ENCODE data around the gene LYVE1. TPM values are rescaled to one million over a fixed set of nuclear protein-coding genes. Genes with fewer than 3 reads are reported as not detected.

LYVE1 gene
- polyA plus RNA-seq, 1 of the 3 experiments (the other 2 are of a cell fraction) = not detected

GRCh38 chr11:10550503-10551289 lies 17.8 kb downstream of the LYVE1 start:
- no peaks in the 10 kb centered on the region for H3K9me3 ChIP-seq
- H3K4me3 ChIP-seq (ENCODE audit: low read depth in 2 of 2, low read length in 1 of 2) = no peak overlapping the region
- H3K4me1 ChIP-seq (ENCODE audit: control insufficient read depth in 1 of 2, insufficient read depth in 2 of 2, low read depth in 1 of 2, low read length in 1 of 2) = 0 out of 4 replicates have a peak, but pooled peaks cover 0 to 7% of the 10 kb centered on the region in 2 experiments
- WGBS (ENCODE audit: low lambda C conversion rate) = 44% methylated on average over 3 of the region's 3 CpGs
- DNase-seq = no peak
- H4K20me1 ChIP-seq (ENCODE audit: insufficient read depth) = no peaks in the 10 kb centered on the region
- peaks cover 5% of the 10 kb centered on the region for H3F3A ChIP-seq (replicated peaks; ENCODE audit: insufficient read depth)
- no peaks in the 10 kb centered on the region for H3K79me2 ChIP-seq (ENCODE audit: insufficient read depth)
- 0 out of 2 replicates have a peak overlapping the region, but pooled peaks have one; percentile 9 for H3K4me2 ChIP-seq
- no peaks in the 10 kb centered on the region for H3K27me3 ChIP-seq (ENCODE audit: insufficient read depth)
- ChIA-PET POLR2A (no interaction called here), CTCF (interaction anchor here (0.7 kb wide), 1 partner anchor 290 kb away, joined by 3 read pairs; no protein-coding TSS in a partner anchor)
- H2AFZ ChIP-seq (ENCODE audit: low read depth) = no peak overlapping the region
- H3K36me3 ChIP-seq (replicated peaks in 1 of 2; ENCODE audit: control insufficient read depth in 1 of 2, insufficient read depth in 2 of 2, low read length in 1 of 2) = no peaks in the 10 kb centered on the region
- H3K9me2 ChIP-seq = no peaks in the 10 kb centered on the region
- peak overlapping the region in 1 of 2 experiments; percentile 68; a peak in 2 of 4 replicates for H3K27ac ChIP-seq (ENCODE audit: low read depth in 2 of 2, low read length in 1 of 2)
- TF ChIP-seq USF1 (IDR thresholded peaks at IDR 0.05; ENCODE audit: borderline replicate concordance, low read depth) (no peak), YY1 (IDR thresholded peaks at IDR 0.05; ENCODE audit: low read depth) (no peak), EP300 (IDR thresholded peaks at IDR 0.05; ENCODE audit: borderline replicate concordance in 1 of 2, low read depth in 1 of 2, low read length in 1 of 2) (0 out of 4 replicates have a peak, but pooled peaks of 1 of the 2 experiments have one; percentile 31), NRF1 (IDR thresholded peaks at IDR 0.05; ENCODE audit: low read depth, low read length) (no peak), JUND (IDR thresholded peaks at IDR 0.05) (peak; percentile 73), GATA2 (CRISPR knock-in tag; IDR thresholded peaks at IDR 0.05) (no peak), IRF3 (IDR thresholded peaks at IDR 0.05; ENCODE audit: low read depth, low read length) (no peak), TCF12 (IDR thresholded peaks at IDR 0.05) (peak; percentile 82), RFX5 (IDR thresholded peaks at IDR 0.05; ENCODE audit: low read length) (no peak), FOSL2 (IDR thresholded peaks at IDR 0.05; ENCODE audit: borderline replicate concordance, low read depth) (peak; percentile 85; the same call in 1 of the 2 replicates), RXRA (IDR thresholded peaks at IDR 0.05; ENCODE audit: borderline replicate concordance, low read depth) (peak; percentile 76; the same call in 1 of the 2 replicates), MAX (IDR thresholded peaks at IDR 0.05; ENCODE audit: low read depth) (no peak), GABPA (IDR thresholded peaks at IDR 0.05; ENCODE audit: low read depth) (no peak)
- TF ChIP-seq, protein P1, sequence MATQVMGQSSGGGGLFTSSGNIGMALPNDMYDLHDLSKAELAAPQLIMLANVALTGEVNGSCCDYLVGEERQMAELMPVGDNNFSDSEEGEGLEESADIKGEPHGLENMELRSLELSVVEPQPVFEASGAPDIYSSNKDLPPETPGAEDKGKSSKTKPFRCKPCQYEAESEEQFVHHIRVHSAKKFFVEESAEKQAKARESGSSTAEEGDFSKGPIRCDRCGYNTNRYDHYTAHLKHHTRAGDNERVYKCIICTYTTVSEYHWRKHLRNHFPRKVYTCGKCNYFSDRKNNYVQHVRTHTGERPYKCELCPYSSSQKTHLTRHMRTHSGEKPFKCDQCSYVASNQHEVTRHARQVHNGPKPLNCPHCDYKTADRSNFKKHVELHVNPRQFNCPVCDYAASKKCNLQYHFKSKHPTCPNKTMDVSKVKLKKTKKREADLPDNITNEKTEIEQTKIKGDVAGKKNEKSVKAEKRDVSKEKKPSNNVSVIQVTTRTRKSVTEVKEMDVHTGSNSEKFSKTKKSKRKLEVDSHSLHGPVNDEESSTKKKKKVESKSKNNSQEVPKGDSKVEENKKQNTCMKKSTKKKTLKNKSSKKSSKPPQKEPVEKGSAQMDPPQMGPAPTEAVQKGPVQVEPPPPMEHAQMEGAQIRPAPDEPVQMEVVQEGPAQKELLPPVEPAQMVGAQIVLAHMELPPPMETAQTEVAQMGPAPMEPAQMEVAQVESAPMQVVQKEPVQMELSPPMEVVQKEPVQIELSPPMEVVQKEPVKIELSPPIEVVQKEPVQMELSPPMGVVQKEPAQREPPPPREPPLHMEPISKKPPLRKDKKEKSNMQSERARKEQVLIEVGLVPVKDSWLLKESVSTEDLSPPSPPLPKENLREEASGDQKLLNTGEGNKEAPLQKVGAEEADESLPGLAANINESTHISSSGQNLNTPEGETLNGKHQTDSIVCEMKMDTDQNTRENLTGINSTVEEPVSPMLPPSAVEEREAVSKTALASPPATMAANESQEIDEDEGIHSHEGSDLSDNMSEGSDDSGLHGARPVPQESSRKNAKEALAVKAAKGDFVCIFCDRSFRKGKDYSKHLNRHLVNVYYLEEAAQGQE (IDR thresholded peaks at IDR 0.05; ENCODE audit: low read depth, low read length) = no peak
- no peak overlapping the region for H3K9ac ChIP-seq
